Body of pancreas (tissue), 4 donors: ENCODE results near the gene ATP2B1. TPM values are rescaled to one million over a fixed set of nuclear protein-coding genes. Genes with fewer than 3 reads are reported as not detected.

ENCODE experiments used
- ATAC-seq: fragments of 150-250 bp; one replicate; pipeline ENCODE4 v1.9.1; 2016
- DNase-seq, 4 donors: peaks; one replicate each; pipeline ENCODE4 v3.0.0-alpha.2; 2019
- H3K27ac ChIP-seq, 4 donors: fragments of 200-600 bp; sonication (generic); 1 replicate in 3 of 4; 2 replicates in 1 of 4; pipeline versions ENCODE4 v1.5.1 to v1.6.1; 2016 to 2019; ENCODE audit warnings: mild to moderate bottlenecking in 1 of 4, mixed read lengths in 1 of 4, moderate library complexity in 1 of 4
- H3K27me3 ChIP-seq, 2 donors: fragments of 200-600 bp; sonication (generic); one replicate each; pipeline ENCODE4 v1.6.0; 2016; ENCODE audit warnings: mild to moderate bottlenecking in 1 of 2
- H3K36me3 ChIP-seq, 2 donors: fragments of 200-600 bp; sonication (generic); replicated peaks in 1 of 2; 2 replicates each; pipeline ENCODE4 v1.5.1; 2016; ENCODE audit warnings: low read depth in 2 of 2; ENCODE audit not compliant: insufficient read depth in 1 of 2
- H3K4me1 ChIP-seq: fragments of 200-600 bp; sonication (generic); one replicate; pipeline ENCODE4 v1.6.0; 2016
- H3K4me3 ChIP-seq, 2 donors: fragments of 200-600 bp; sonication (generic); 1 replicate in 1 of 2; 2 replicates in 1 of 2; pipeline ENCODE4 v1.5.1; 2016 to 2019
- H3K9me3 ChIP-seq, 3 donors: fragments of 200-600 bp; sonication (generic); 1 replicate in 2 of 3; 2 replicates in 1 of 3; pipeline ENCODE4 v1.5.1; 2016
- POLR2A ChIP-seq, 3 donors: fragments of 450-650 bp; IDR thresholded peaks; one replicate each; pipeline ENCODE4 v1.6.1; 2016; ENCODE audit warnings: antibody characterized with exemption in 3 of 3, mild to moderate bottlenecking in 2 of 3
- WGBS, 2 donors: methylation state at CpG; one replicate each; pipeline ENCODE4 v1.1.5; 2017; 5-methylcytosine and 5-hydroxymethylcytosine counted together
- intact Hi-C: fragments of 100-400 bp; cut with DNase I; formaldehyde crosslinking; loops from one replicate; pipeline ENCODE4 v1.15.1; 2023
- total RNA-seq, 2 donors: library from RNA; depleted of rRNA; stranded (reverse); fragments of >200 nt; gene quantifications; one replicate each; pipeline ENCODE4 v1.1.0, GENCODE V29; 2016
- TF ChIP-seq, protein P1 (sequence below), 7 experiments: fragments of 450-650 bp in 4 of 7; fragments of 200-600 bp in 3 of 7; sonication (generic) in 3 of 7; IDR thresholded peaks; one replicate each; pipeline ENCODE4 v1.5.1; 2016 to 2019; ENCODE audit warnings: antibody characterized with exemption in 7 of 7

The ATP2B1 gene
- total RNA-seq, 2 donors from 2014 or later, result 17.1 to 37.9 TPM

DNA sequence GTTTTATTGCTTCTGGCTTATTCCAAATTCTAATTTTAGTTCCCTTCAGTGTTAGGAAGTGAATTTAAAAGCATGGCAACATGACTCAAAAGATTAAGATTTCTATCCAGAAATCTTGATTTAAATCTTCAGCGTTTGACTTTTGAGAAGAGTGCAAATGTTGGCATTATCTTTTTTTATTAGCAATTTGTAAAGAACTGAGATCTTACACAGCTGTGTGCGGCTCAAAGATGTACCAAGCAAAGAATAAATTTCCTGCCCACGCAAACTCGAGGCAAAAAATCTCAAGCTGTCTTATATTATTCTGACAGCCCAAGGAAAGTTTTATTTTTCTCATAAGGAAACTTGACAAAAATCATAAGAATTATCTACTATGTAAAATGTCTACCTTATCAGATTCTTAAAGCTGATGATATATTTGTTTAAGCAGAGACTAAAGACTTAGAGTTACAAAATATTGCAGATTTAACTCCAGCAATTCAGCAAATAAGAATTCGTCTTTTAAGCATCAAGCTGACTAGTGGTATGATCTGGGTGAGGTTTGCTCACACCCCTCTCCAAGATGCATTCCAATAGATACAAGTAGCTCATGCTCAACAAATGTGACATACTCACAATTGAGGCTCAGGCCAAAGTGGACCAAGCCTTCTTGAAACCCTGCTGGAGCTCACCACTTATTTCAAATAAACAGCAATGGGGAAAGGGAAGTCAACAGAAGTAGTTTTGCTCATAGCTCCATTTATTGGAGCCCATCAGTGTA lies 135.4 kb downstream of the ATP2B1 start:
- Histone ChIP-seq H3K27me3 (no peaks in the 10 kb centered on the region), H3K36me3 (no peaks in the 10 kb centered on the region), H3K9me3 (no peaks in the 10 kb centered on the region), H3K4me1 (no peaks in the 10 kb centered on the region), H3K27ac (no peak overlapping the region), H3K4me3 (no peak overlapping the region)
- TF ChIP-seq POLR2A (IDR thresholded peaks at IDR 0.05), result no peak
- TF ChIP-seq, protein P1, sequence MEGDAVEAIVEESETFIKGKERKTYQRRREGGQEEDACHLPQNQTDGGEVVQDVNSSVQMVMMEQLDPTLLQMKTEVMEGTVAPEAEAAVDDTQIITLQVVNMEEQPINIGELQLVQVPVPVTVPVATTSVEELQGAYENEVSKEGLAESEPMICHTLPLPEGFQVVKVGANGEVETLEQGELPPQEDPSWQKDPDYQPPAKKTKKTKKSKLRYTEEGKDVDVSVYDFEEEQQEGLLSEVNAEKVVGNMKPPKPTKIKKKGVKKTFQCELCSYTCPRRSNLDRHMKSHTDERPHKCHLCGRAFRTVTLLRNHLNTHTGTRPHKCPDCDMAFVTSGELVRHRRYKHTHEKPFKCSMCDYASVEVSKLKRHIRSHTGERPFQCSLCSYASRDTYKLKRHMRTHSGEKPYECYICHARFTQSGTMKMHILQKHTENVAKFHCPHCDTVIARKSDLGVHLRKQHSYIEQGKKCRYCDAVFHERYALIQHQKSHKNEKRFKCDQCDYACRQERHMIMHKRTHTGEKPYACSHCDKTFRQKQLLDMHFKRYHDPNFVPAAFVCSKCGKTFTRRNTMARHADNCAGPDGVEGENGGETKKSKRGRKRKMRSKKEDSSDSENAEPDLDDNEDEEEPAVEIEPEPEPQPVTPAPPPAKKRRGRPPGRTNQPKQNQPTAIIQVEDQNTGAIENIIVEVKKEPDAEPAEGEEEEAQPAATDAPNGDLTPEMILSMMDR (IDR thresholded peaks at IDR 0.05), result no peak
- DNase-seq (no peak), ATAC-seq (no peak)
- WGBS, 2 donors, result 76 to 82% methylated on average over 5 of the region's 5 CpGs
- intact Hi-C loops, result no loop called here

DNA sequence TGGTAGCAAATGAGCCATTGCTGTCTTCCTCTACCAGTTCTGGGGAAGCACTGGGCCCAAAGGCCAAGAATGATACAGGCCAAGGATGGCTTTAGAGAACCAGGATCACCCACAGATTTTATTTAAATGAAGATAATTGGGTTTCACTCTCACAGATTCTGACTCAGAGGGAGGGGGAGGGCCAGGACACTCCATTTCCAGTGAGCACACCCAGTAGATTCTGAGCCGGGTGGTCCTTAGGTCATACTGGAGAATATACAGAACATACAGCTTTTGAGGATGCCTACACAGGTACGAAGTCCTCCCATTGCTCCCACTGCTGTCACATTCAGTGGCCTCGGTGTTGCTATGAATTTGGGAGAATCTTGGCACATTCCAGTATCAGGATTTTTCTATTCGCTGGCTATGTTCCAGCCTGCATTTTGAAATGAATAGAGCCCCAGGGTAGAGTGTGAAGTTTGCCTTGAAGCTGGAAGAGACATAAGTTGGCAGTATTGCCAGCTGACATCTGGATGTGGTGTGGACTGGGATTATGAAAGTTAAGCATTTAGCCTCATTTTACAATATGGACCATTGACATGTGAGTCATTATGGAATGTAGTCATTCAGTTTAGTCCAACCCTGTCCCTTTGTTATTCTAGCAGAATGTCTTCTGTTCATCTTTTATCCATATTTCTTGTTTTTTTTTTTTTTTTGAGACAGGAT lies 137.0 kb downstream of the ATP2B1 start:
- Histone ChIP-seq H3K36me3 (no peaks in the 10 kb centered on the region), H3K4me3 (no peak overlapping the region), H3K27me3 (no peaks in the 10 kb centered on the region), H3K27ac (no peak overlapping the region), H3K9me3 (no peaks in the 10 kb centered on the region), H3K4me1 (no peaks in the 10 kb centered on the region)
- ATAC-seq (no peak), DNase-seq (no peak)
- TF ChIP-seq POLR2A (IDR thresholded peaks at IDR 0.05), result no peak
- TF ChIP-seq, protein P1 (IDR thresholded peaks at IDR 0.05), result no peak
- WGBS, 2 donors, result 83 to 87% methylated on average over 4 of the region's 4 CpGs
- intact Hi-C loops, result no loop called here

DNA sequence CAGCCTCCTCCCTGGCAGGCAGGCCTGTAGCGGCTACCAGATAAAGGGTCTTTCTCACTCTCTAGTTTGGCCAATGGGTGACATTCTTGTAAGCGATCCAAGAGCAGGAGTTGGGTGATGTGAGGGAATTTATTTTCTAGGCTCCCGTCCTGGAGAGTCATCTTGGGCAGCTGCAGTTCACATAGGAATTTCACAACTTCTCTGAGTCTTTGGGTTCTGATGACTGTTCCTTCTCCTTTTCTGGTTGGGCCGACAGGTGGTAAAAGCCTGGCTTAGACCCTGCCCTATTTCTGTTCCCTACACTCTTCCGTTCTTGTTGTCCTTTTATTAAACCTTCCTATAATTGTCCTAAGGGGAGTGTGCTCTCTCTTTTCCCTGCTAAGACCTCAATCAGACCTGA lies 140.2 kb downstream of the ATP2B1 start:
- DNase-seq (no peak), ATAC-seq (no peak)
- Histone ChIP-seq H3K36me3 (no peaks in the 10 kb centered on the region), H3K27ac (no peak overlapping the region), H3K27me3 (no peaks in the 10 kb centered on the region), H3K9me3 (no peaks in the 10 kb centered on the region), H3K4me1 (no peaks in the 10 kb centered on the region), H3K4me3 (no peak overlapping the region)
- 76 to 85% methylated on average over 5 of the region's 5 CpGs for WGBS, 2 donors
- TF ChIP-seq, protein P1 (IDR thresholded peaks at IDR 0.05), result no peak
- TF ChIP-seq POLR2A (IDR thresholded peaks at IDR 0.05), result no peak
- intact Hi-C loops, result no loop called here

DNA sequence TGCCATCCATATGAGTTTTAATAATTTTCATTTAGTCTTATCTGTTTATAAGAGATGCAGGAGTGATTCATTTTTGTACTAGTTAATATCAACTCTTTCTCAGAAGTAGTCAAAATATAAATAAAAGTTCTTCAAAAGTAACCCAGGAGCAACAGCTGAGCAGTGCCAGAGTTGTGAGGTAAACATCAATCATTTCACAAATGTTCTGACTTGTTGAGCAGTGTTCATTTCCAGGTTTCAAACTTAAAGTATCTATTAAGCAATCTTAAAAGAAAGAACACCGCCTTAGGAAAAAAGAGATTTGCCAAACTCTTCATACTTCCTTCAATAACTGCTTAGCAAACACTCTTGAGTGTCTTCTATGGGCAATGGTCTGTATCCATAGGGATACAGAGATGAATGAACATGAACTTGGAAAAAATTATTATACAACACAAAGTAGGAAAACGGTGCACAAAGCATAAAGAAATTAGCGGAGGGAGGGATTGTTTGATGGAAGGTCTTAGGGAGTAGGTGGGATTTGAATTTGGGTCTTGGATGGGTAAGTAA lies 140.9 kb downstream of the ATP2B1 start:
- ATAC-seq, result no peak
- WGBS, 2 donors, result 88 to 89% methylated on average over 3 of the region's 3 CpGs
- no peaks in the 10 kb centered on the region for H3K9me3 ChIP-seq
- intact Hi-C loops, result no loop called here
- no peak for DNase-seq
- no peaks in the 10 kb centered on the region for H3K4me1 ChIP-seq
- H3K27ac ChIP-seq, result no peak overlapping the region
- no peak overlapping the region for H3K4me3 ChIP-seq
- no peaks in the 10 kb centered on the region for H3K27me3 ChIP-seq
- no peaks in the 10 kb centered on the region for H3K36me3 ChIP-seq
- no peak for TF ChIP-seq POLR2A (IDR thresholded peaks at IDR 0.05)
- TF ChIP-seq, protein P1 (IDR thresholded peaks at IDR 0.05), result no peak
